A549 treated with RU486 at 1 μM for 4 hours (cell line): ENCODE measurements around the gene ISLR. TPM values are rescaled to one million over a fixed set of nuclear protein-coding genes. Genes with fewer than 3 reads are reported as not detected.

Source experiments
- total RNA-seq: library from RNA; stranded (reverse); fragments of 200-300 nt; extraction: Qiagen RNA extraction; gene quantifications from 5 replicates; pipeline ENCODE4 v1.2.3, GENCODE V29; 2022; ENCODE audit warnings: low read depth

Gene ISLR
- total RNA-seq, result 0.14 to 0.59 TPM (median 0.25 TPM) in 5 replicates

GRCh38 chr15:74173380-74174218 lies at the start of gene ISLR:
Gene ISLR (plus strand): TSS chr15:74173710. CDS start chr15:74174859, 1,149 bp downstream.

GRCh38 chr15:74130155-74130848 lies 43.2 kb upstream of the ISLR start, which contains the start of gene ISLR2:
Gene ISLR2 (plus strand): TSS chr15:74130586. CDS start chr15:74132755, 2,169 bp downstream.

GRCh38 chr15:74202452-74203401 lies 29.2 kb downstream of the ISLR start, which contains the start of gene STRA6:
Gene STRA6 (minus strand): TSS chr15:74202787. CDS start chr15:74202267, 520 bp downstream.

Other genes starting within 250 kb of the ISLR start
- 0.59 to 1.1 TPM (median 0.76 TPM) in 5 replicates for gene LOXL1, start 247.2 kb upstream of the ISLR start, total RNA-seq
- gene STOML1, start 181.4 kb upstream of the ISLR start, total RNA-seq, result 8.4 to 12.3 TPM (median 10.5 TPM) in 5 replicates
- 10.5 to 17.3 TPM (median 14.8 TPM) in 5 replicates for gene PML, start 179.0 kb upstream of the ISLR start, total RNA-seq
- 0.07 to 0.13 TPM (median 0.08 TPM) in 4 of 5 replicates, not detected in the other for gene GOLGA6A, start 91.2 kb upstream of the ISLR start, total RNA-seq
- gene ISLR2, start 43.1 kb upstream of the ISLR start, total RNA-seq, result 0.15 to 0.29 TPM (median 0.20 TPM) in 4 of 5 replicates, not detected in the other
- gene STRA6, start 29.1 kb downstream of the ISLR start, total RNA-seq, result 41.7 to 72.7 TPM (median 62.4 TPM) in 5 replicates
- 5.2 to 7.0 TPM (median 6.0 TPM) in 5 replicates for gene CCDC33, start 62.6 kb downstream of the ISLR start, total RNA-seq
- not detected in 5 replicates for gene CYP11A1, start 193.9 kb downstream of the ISLR start, total RNA-seq